Panc1 (cell line): Measurements from ENCODE around the gene RXRG.
A peak's percentile ranks its signal among the peaks of the same experiment; 100 is the strongest.

Source experiments
- CTCF ChIP-seq: fragments of 450-650 bp; IDR thresholded peaks from 2 replicates; pipeline ENCODE4 v1.5.1; 2017; ENCODE audit warnings: mild to moderate bottlenecking
- POLR2AphosphoS5 ChIP-seq: IDR thresholded peaks from 2 replicates; pipeline ENCODE4 v1.6.1; 2012; ENCODE audit warnings: mild to moderate bottlenecking, low read depth, low read length, moderate library complexity
- REST ChIP-seq, 2 experiments: IDR thresholded peaks; 2 replicates each; pipeline ENCODE4 v1.6.1; 2011 to 2012; ENCODE audit warnings: low read depth in 2 of 2, control low read depth in 1 of 2, low read length in 1 of 2, mild to moderate bottlenecking in 1 of 2, moderate library complexity in 1 of 2; ENCODE audit not compliant: insufficient read depth in 1 of 2
- SIN3A ChIP-seq: IDR thresholded peaks from 2 replicates; pipeline ENCODE4 v1.6.1; 2012; ENCODE audit warnings: low read depth, mild to moderate bottlenecking, low read length, moderate library complexity, borderline replicate concordance; ENCODE audit not compliant: insufficient read depth
- TCF7L2 ChIP-seq: IDR thresholded peaks from 2 replicates; pipeline ENCODE4 v1.6.1; 2011; ENCODE audit warnings: mild to moderate bottlenecking, low read depth, low read length, inconsistent platforms

DNA sequence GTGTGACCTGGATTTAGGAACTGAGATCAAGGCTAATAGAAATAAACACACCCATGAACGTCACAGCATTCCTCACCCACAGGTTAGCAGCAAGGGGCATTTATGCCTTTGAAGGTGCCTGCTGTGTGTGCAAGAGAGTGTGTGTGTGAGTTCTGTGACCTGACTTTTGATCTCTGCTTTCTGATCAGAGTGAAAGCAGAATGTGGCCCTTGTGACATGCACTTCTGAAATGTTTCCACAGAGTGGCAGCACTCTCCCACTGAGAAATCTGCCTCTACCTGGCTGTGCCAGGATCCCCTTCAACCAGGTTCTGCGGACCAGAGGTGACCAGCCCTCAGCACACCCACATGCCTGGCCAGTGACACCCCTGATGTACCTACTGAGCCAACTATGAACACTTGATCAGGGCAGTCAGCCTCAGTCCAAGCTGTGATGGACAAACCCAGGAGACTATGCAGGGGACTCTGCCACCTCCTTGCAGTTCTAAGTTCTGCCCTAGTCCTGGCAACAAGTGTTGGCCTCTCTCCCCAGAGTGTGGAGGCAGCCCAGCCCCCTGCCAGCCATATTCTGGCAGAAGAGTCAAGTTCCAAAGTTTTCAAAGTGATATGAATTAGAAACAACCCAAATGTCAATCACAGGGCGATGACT is 41.0 kb downstream of the RXRG start:
- TF ChIP-seq CTCF (peak; percentile 77), SIN3A (no peak), POLR2AphosphoS5 (no peak), REST (IDR thresholded peaks at IDR 0.05; ENCODE audit: insufficient read depth in 1 of 2, low read depth in 2 of 2, low read length in 1 of 2) (no peak), TCF7L2 (no peak)
